ENCODE measurements around the gene PTMA. TPM values are rescaled to one million over a fixed set of nuclear protein-coding genes. Genes with fewer than 3 reads are reported as not detected.

PTMA gene
- total RNA-seq, 3 donors from 2014 or later = 2,248 to 2,672 (median 2,390) TPM

DNA sequence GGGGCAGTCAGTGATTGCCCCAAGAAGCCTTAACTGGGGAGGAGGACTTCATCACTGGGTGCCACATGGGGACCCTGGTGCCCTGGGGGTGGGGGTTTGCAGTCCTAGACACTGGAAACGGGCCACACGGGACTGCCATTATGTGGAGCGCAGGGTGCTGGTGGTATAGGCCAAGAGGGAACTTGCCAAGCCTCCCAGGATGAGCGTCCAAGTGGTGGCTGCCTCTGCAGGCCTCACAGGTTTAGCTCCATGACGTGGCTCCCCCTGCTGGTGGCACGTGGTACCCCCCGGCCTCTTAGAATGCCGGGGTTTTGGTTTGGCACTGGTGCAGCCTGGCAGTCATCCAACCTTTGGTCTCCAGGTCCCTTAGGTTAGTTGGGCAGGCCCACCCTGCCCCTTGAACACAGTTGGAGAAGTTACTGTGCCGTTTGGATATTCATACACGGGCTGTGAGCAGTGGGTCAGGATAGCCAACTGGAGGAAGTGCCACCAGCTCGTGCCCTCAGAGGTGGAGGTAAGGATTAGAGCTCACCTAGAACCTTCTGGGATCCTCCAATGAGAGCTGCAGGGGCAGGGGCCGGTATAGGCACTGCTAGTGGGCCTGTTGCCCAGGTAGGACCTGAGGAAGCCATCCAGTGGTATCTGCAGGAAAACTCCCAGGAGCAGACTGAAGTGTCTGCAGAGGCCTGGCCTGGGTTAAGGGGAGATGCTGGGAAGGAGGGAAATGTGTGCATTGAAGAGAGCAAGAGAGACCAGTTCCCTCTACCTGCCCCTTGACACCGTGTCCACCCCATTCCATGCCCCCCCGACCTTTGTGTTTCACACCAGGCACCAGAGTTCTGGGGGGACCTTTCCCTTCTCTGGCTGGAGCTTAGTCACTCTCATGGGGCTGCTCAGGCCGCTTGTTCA lies 5.7 kb downstream of the PTMA start:
- Mint-ChIP-seq H3K4me1 (ENCODE audit: low read depth) (peaks cover 30% of the 10 kb centered on the region), H3K4me3 (peak overlapping the region; percentile 76), H3K27me3 (ENCODE audit: low read depth) (no peaks in the 10 kb centered on the region), H3K9me3 (no peaks in the 10 kb centered on the region), H3K36me3 (ENCODE audit: insufficient read depth) (peaks cover 33% of the 10 kb centered on the region)
- peak; percentile 32 to 41 for ATAC-seq
- DNase-seq = peak; percentile 87

DNA sequence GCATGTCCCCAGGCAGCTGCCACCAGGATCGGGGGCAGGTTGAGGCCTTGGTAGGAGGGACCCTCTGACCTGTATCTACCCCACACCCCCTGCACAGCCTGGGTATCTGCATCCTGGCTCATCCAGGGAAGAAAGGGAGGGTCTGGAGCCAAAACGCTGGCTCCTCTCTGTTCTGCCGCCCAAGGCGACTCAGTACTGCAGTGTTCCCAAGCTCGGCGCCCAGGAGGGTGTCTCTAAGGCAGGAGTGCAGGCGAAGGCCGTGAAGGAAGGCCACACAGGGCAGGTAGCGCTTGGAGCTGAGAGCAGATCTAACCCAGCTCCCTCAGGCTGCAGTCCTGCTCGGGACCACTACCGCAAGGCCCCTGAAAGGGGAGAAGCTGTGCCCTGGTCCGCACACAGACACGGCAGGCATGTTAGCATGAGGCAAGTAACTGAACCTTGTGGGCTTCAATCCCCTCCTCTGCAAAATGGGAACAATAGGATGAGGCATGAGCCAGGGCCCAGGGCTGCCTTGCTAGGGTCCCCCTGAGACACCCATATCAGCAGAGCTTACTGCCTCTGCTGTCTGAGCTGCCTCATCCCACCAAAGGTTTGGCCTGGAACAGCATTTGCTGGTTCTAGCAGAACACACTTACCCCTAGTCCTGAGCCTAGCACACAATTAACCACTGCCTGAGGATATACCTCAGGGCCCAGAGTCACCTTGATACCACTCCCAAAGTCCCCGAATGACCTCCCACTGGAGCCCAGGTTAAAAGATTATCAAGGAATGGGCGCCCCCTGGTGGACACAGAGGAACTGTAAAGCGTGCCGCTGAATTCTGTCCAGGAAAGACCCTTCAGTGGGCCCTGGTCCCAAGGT lies 6.5 kb downstream of the PTMA start:
- ATAC-seq (peak; percentile 7 to 20), DNase-seq (peak; percentile 83)
- H3K4me1 Mint-ChIP-seq (ENCODE audit: low read depth) = peaks cover 30% of the 10 kb centered on the region
- no peak overlapping the region for H3K4me3 Mint-ChIP-seq
- peaks cover 30% of the 10 kb centered on the region for H3K36me3 Mint-ChIP-seq (ENCODE audit: insufficient read depth)
- H3K27me3 Mint-ChIP-seq (ENCODE audit: low read depth) = no peaks in the 10 kb centered on the region
- no peaks in the 10 kb centered on the region for H3K9me3 Mint-ChIP-seq

GRCh38 chr2:231715499-231715837 lies 7.1 kb downstream of the PTMA start:
- Mint-ChIP-seq H3K36me3 (ENCODE audit: insufficient read depth) (peaks cover 28% of the 10 kb centered on the region), H3K27me3 (ENCODE audit: low read depth) (no peaks in the 10 kb centered on the region), H3K4me3 (no peak overlapping the region), H3K4me1 (ENCODE audit: low read depth) (peaks cover 30% of the 10 kb centered on the region), H3K9me3 (no peaks in the 10 kb centered on the region)
- ATAC-seq = no peak
- no peak for DNase-seq

- no peak for ATAC-seq
- no peak for DNase-seq
- peaks cover 31% of the 10 kb centered on the region for H3K4me1 Mint-ChIP-seq (ENCODE audit: low read depth)
- H3K9me3 Mint-ChIP-seq = no peaks in the 10 kb centered on the region
- H3K27me3 Mint-ChIP-seq (ENCODE audit: low read depth) = no peaks in the 10 kb centered on the region
- peaks cover 24% of the 10 kb centered on the region for H3K36me3 Mint-ChIP-seq (ENCODE audit: insufficient read depth)
- no peak overlapping the region for H3K4me3 Mint-ChIP-seq
These were observed 7.8 kb downstream of the PTMA start for GRCh38 chr2:231715988-231716616.

- Mint-ChIP-seq H3K9me3 (no peaks in the 10 kb centered on the region), H3K27me3 (ENCODE audit: low read depth) (no peaks in the 10 kb centered on the region)
These were observed 8.4 kb downstream of the PTMA start for GRCh38 chr2:231716666-231717280.

DNA sequence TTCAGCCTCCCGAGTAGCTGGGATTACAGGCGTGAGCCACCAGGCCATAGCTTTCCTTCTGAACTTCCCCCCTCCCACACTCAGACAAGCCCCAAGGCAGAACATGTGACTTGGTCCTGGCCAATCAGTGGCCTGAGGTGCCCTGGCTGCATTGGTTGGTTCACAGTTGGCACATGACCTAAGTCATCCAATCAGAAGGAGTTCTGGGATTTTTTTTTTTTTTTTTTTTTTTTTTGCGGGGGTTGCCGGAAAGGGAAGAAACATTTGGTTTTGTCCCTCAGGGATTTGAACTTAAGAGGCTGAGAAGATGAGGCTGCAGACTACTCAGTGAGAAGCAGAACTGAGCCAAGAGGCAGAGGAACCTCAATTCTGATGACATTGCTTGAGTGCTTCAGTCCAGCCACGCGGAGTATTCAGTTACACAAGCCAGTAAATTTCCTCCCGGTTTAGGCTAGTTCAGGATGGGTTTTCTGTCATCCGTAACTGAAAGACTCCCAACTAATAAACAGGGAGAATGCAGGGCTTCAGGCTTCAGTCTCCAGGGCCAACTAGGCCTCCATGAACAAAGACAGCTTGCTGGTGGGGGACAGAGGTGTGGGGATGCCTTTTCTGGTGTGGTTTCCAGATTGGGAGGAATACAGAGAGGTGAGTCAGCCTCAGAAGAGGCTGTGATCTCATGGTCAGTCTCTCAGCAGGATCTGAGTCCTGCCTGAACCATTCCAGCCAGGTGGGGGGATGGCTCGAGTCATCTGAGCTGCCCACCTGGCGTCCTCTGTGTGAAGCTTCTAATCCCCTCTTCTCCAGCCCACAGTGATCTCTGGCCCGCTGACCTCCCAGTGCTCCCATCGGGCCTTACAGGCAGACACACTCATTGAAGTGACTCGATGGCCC lies 9.2 kb downstream of the PTMA start:
- no peaks in the 10 kb centered on the region for H3K27me3 Mint-ChIP-seq (ENCODE audit: low read depth)
- ATAC-seq = no peak

More at GRCh38 chr2:231716666-231717280, 8.4 kb downstream of the PTMA start:
- DNase-seq = no peak
- Mint-ChIP-seq H3K4me1 (ENCODE audit: low read depth) (peaks cover 28% of the 10 kb centered on the region), H3K4me3 (no peak overlapping the region), H3K36me3 (ENCODE audit: insufficient read depth) (peaks cover 17% of the 10 kb centered on the region)
- no peak for ATAC-seq

DNA sequence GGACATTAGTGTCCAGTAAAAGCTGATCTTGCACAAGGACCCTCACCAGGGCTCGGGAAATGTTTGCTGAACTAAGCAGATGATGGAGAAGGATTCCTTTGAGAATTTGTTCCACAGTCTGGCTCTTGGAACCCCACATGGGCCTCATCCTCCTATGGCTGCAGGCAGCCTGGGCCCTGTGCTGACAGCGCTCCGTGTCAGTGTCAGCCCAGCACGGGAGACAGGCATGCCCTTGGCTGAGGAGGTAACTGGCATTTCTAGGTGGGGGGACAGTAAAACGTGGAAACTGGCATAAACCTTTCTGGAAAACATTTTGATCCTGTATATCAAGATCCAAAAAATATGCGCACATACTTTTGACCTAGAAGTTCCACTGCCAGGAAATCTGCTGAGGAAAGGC lies 10.5 kb downstream of the PTMA start:
- peaks cover 12% of the 10 kb centered on the region for H3K4me1 Mint-ChIP-seq (ENCODE audit: low read depth)
- no peaks in the 10 kb centered on the region for H3K27me3 Mint-ChIP-seq (ENCODE audit: low read depth)
- no peaks in the 10 kb centered on the region for H3K9me3 Mint-ChIP-seq
- H3K36me3 Mint-ChIP-seq (ENCODE audit: insufficient read depth) = peaks cover 2% of the 10 kb centered on the region
- ATAC-seq = no peak
- no peak overlapping the region for H3K4me3 Mint-ChIP-seq
- DNase-seq = no peak

More for the DNA sequence above, 9.2 kb downstream of the PTMA start:
- Mint-ChIP-seq H3K9me3 (no peaks in the 10 kb centered on the region), H3K36me3 (ENCODE audit: insufficient read depth) (peaks cover 10% of the 10 kb centered on the region), H3K4me1 (ENCODE audit: low read depth) (peaks cover 20% of the 10 kb centered on the region), H3K4me3 (no peak overlapping the region)
- no peak for DNase-seq

DNA sequence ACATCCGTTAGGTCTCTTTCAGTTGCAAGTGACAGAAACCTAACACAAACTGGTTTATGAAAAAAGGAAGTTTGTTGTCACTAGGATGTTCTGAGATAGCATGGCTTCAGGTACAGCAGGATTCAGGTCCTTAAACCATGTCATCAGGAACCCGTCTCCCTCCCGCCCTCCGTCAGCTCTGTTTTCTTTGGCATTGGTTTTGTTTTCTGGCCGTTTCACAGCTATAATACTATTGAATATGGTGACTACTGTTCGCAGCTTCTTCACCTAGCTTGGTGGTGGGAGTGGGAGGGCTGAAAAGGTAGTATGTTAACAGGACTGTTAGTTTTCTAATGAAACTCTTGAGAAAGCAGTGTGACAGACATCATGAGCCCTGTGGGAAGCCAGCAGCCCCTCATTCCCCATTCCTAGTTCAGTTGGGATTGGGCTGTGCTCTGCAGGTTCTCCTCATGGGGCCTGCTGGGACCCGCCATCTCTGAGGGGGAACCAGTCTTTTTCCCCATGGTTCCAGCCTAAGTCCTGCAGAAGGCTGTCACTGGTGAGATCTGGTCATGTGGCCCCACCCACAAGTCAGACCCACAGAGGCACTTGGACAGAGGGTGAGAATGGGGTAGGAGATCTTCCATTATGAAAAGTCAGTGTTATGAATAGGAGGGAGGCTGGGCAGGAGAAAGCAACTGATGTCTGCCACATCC lies 12.1 kb downstream of the PTMA start:
- H3K9me3 Mint-ChIP-seq = no peaks in the 10 kb centered on the region
- no peaks in the 10 kb centered on the region for H3K27me3 Mint-ChIP-seq (ENCODE audit: low read depth)
- H3K4me3 Mint-ChIP-seq = no peak overlapping the region
- H3K36me3 Mint-ChIP-seq (ENCODE audit: insufficient read depth) = no peaks in the 10 kb centered on the region
- peaks cover 3% of the 10 kb centered on the region for H3K4me1 Mint-ChIP-seq (ENCODE audit: low read depth)
- DNase-seq (no peak), ATAC-seq (no peak)

DNA sequence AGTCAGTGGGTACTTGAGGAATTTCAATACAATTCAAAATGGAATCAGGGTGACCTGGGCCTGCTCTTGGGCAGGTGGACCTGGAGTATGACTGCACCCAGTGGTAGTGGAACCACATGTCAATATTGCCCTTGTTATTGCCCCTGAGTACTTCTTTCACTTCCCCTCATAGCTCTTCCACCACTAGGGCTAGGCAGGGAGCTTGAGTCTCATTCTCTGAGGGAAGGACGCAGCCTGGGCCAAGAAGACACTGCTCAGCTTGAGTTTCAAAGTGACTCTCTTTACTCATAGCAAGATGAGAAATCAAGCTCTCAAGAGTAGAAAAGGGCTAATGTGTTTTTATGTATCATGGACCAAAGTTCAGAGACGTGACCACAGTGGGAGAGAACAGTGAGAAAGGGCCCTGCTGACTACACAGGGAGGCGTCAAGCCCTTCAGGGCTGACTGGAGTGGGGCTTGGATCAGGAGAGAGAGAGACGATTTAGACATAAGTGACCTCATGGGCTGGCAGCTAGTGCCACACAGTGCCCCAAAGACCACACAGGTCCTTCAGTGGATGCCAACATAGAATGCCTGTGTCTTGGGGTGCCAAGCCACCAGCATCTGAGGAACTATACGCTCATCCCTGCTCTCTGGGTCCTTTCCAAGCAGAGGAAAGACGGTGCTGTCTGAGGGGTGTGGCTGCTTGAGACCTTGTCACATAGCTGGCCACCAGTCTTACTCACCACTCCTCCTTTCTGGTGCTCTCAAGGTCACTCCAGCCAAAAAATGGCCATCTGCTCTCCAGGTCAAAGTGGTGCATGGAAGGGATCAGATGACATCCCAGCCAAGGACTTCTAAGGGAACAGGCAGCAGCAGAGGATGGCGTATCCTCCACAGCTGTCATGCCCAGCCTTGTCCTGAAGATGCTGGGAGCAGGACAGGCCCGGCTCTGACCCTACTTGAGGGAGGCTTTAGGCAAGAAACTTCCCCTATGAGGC lies 13.0 kb downstream of the PTMA start:
- ATAC-seq (peak in 1 of 2 donors; percentile 32), DNase-seq (no peak)
- Mint-ChIP-seq H3K4me3 (no peak overlapping the region), H3K36me3 (ENCODE audit: insufficient read depth) (no peaks in the 10 kb centered on the region), H3K4me1 (ENCODE audit: low read depth) (peaks cover 3% of the 10 kb centered on the region), H3K27me3 (ENCODE audit: low read depth) (no peaks in the 10 kb centered on the region), H3K9me3 (no peaks in the 10 kb centered on the region)

DNA sequence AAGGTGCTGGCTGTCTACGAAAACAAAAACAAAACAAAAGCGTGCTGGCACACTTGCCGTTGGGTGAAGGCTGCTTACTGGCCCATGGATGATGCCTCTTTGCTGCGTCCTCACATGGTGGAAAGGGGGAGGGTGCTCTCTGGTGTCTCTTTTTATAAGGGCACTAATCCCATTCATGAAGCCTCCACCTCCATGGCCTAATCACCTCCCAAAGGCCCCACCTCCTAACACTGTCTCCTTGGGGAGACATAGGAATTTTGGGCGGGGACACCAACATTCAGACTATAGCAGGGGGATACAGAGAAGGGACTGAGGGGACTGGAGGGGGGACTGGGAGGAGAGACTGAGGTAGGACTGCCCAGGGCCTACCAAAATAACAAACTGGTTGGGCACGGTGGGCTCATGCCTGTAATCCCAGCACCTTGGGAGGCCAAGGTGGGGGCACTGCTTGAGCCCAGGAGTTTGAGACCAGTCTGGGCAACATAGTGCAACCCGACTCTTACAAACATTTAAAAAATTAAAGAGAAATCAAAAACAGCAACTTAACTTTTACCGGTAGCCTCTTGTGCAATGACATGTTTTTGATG lies 14.5 kb downstream of the PTMA start:
- Mint-ChIP-seq H3K4me3 (no peak overlapping the region), H3K27me3 (ENCODE audit: low read depth) (no peaks in the 10 kb centered on the region), H3K9me3 (no peaks in the 10 kb centered on the region), H3K4me1 (ENCODE audit: low read depth) (peaks cover 3% of the 10 kb centered on the region), H3K36me3 (ENCODE audit: insufficient read depth) (no peaks in the 10 kb centered on the region)
- DNase-seq = no peak
- ATAC-seq = no peak

GRCh38 chr2:231725476-231725875 lies 17.2 kb downstream of the PTMA start:
- no peak overlapping the region for H3K4me3 Mint-ChIP-seq
- no peaks in the 10 kb centered on the region for H3K9me3 Mint-ChIP-seq
- no peak for ATAC-seq
- peaks cover 3% of the 10 kb centered on the region for H3K36me3 Mint-ChIP-seq (ENCODE audit: insufficient read depth)
- H3K4me1 Mint-ChIP-seq (ENCODE audit: low read depth) = peaks cover 3% of the 10 kb centered on the region
- no peaks in the 10 kb centered on the region for H3K27me3 Mint-ChIP-seq (ENCODE audit: low read depth)
- no peak for DNase-seq

GRCh38 chr2:231726276-231726675 lies 18.0 kb downstream of the PTMA start:
- Mint-ChIP-seq H3K9me3 (no peaks in the 10 kb centered on the region), H3K4me3 (no peak overlapping the region), H3K4me1 (ENCODE audit: low read depth) (no peaks in the 10 kb centered on the region), H3K36me3 (ENCODE audit: insufficient read depth) (peaks cover 3% of the 10 kb centered on the region), H3K27me3 (ENCODE audit: low read depth) (no peaks in the 10 kb centered on the region)
- DNase-seq (no peak), ATAC-seq (no peak)

Measured in activated T-cell treated with anti-CD3 and anti-CD28 coated beads, Interleukin-2, amount 50 U/mL, for 4 hours (primary cell).